GM21576 (cell line): ENCODE results near the gene CPNE6.

Experiments used
- ATAC-seq: cut with Tn5 transposase; IDR thresholded peaks from one replicate; pipeline ENCODE4 v1.9.1; 2021; ENCODE audit warnings: mild to moderate bottlenecking, moderate library complexity; ENCODE audit not compliant: unreplicated experiment

CPNE6 gene

DNA sequence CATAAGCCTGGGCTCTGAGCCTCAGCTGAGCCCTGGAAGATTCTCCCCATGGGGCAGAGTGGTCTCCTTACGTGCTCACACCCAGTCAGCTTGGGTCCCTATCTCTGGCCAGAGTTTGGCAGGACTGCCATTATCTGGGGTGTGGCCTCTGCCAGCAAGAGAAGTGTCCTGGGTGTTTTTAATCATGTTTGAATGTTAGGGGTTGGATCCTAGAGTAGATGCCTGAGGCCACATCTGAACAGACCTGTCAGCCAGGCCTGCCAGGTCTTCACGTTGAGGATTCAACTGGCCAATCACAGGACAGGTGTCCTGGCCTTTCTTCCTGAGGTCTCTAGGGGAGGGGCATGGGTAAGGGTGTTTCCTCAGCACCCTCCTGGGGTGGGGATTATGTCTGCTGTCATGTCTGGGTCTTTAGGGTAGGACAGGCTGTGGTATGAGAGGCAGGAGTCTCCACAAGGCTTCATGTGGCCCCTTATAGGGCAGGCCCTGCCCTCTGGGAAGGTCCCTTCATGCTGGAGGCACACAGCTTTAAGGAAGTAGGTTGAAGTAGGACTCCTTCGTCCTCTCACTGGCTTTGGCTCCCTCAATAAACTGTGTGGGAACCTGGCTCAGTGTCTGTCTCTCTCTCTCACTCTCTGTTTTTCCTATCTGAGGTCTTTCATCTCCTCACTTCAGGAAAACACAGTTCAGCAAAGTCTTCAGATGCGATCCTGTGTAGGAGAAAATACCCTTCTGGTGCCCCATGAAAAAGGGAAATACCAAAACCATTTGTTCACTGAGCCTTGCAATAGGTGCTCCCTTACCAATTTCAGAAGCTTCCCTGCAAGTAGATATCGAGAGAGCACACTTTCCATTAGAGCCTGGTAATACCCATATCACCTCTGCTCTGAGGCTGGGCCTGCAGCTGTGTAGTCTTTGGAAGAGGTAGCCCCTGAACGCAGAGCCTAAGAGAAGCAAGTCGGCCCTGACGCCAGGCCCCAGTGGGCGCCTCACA lies 52.4 kb downstream of the CPNE6 start:
- ATAC-seq = peak; percentile 53

DNA sequence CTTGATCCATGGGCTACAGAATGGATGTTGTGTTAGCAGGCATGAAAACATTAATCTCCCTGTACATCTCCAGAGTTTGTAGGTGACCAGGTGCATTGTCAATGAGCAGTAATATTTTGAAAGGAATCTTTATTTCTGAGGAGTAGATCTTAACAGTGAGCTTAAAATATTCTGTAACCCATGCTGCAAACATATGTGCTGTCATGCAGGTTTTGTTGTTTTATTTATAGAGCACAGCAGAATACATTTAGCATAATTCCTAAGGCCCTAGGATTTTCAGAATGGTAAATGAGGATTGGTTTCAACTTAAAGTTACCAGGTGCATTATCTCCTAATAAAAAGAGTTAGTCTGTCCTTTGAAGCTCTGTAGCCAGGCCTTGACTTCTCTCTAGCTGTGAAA lies 55.6 kb downstream of the CPNE6 start:
- no peak for ATAC-seq

DNA sequence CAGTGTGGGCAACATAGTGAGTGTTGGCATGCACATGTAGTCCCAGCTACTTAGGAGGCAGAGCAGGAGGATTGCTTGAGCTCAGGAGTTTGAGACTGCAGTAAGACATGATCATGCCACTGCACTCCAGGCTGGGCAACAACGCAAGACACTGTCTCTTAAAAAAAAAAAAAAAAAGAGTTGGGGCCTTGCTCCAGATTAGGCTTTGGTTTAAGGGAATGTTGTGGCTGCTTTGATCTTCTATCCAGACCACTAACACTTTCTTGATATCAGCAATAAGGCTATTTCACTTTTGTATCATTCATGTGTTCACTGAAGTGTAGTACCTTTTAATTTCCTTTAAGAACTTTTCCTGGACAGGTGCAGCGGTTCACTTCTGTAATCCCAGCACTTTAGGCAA lies 56.3 kb downstream of the CPNE6 start:
- no peak for ATAC-seq
